GM21360 (cell line): Measurements from ENCODE around the gene RXFP1.

Experiments used
- ATAC-seq: cut with Tn5 transposase; IDR thresholded peaks from one replicate; pipeline ENCODE4 v1.9.1; 2021; ENCODE audit warnings: mild to moderate bottlenecking, moderate library complexity; ENCODE audit not compliant: unreplicated experiment

Gene RXFP1

GRCh38 chr4:158521484-158522088 is at the start of gene RXFP1:
RXFP1 (plus strand) TSS chr4:158521882; CDS start chr4:158521977, 95 bp downstream.
- ATAC-seq, result no peak

- no peak for ATAC-seq
Measured at GRCh38 chr4:158481811-158482210, 39.9 kb upstream of the RXFP1 start.

GRCh38 chr4:158484173-158484885 is 37.4 kb upstream of the RXFP1 start:
- ATAC-seq, result no peak

GRCh38 chr4:158490629-158491028 is 31.1 kb upstream of the RXFP1 start:
- no peak for ATAC-seq

- no peak for ATAC-seq
Measured at GRCh38 chr4:158492391-158492790, 29.3 kb upstream of the RXFP1 start.

GRCh38 chr4:158496030-158496741 is 25.5 kb upstream of the RXFP1 start:
- ATAC-seq, result peak; percentile 57

GRCh38 chr4:158500054-158500453 is 21.6 kb upstream of the RXFP1 start:
- ATAC-seq, result no peak

- ATAC-seq, result no peak
Measured at GRCh38 chr4:158513256-158513655, 8.4 kb upstream of the RXFP1 start.

- no peak for ATAC-seq
Measured at GRCh38 chr4:158519226-158519625, 2.5 kb upstream of the RXFP1 start.

GRCh38 chr4:158523990-158524535 is 2.4 kb downstream of the RXFP1 start:
- ATAC-seq, result no peak

- no peak for ATAC-seq
Measured at GRCh38 chr4:158527516-158527915, 5.8 kb downstream of the RXFP1 start.

GRCh38 chr4:158529505-158529904 is 7.8 kb downstream of the RXFP1 start:
- ATAC-seq, result no peak

- no peak for ATAC-seq
Measured at GRCh38 chr4:158530381-158530780, 8.7 kb downstream of the RXFP1 start.

- no peak for ATAC-seq
Measured at GRCh38 chr4:158530898-158531297, 9.2 kb downstream of the RXFP1 start.

- ATAC-seq, result no peak
Measured at GRCh38 chr4:158532556-158533231, 11.0 kb downstream of the RXFP1 start.

- ATAC-seq, result no peak
Measured at GRCh38 chr4:158534727-158535126, 13.0 kb downstream of the RXFP1 start.

GRCh38 chr4:158535130-158535614 is 13.5 kb downstream of the RXFP1 start:
- ATAC-seq, result peak; percentile 69

- no peak for ATAC-seq
Measured at GRCh38 chr4:158536833-158537232, 15.2 kb downstream of the RXFP1 start.

- ATAC-seq, result no peak
Measured at GRCh38 chr4:158538176-158538575, 16.5 kb downstream of the RXFP1 start.

- no peak for ATAC-seq
Measured at GRCh38 chr4:158538911-158539310, 17.2 kb downstream of the RXFP1 start.
